ENCODE data around the gene MRPS21.

MRPS21 gene

DNA sequence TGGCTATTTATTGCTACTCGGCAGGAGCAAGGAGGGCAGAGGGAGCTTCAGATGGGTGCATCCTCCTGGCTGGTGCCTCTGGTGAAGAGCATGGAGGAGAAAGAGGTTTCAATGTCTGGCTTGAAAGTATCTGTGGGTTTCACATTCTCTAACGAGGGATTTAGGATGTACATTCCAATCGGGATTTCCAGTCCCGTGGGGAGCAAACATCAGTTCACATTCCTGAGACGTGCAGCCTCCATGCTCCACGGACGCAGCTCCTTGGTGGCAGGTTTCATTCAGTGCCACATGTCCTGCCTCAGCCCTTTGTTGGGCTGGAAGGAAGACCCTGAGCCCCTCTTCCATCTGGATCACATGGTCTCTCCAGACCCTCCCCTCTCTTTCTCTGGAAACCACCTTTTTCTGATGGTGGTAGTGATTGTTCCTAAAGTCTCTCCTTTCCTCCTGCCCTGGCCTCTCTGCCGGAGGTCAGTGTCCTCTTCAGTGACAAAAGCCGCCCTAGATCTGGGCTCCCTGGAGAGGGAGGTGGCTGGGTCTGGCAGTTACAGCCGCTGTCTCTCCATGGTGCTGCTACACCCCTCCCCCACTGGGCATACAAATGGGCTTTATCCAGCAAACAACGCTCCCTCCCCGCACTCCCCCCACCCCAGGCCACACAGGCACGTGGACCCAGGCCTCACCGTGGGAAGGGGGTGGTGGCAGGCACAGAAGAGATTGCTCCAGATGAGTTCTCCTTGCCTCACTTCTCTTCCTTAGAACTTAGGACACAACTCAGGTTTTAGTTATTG lies 36.9 kb upstream of the MRPS21 start:
- Histone ChIP-seq H3K9me2 (replicated peaks; ENCODE audit: low read depth, low read length) (no peaks in the 10 kb centered on the region), H3K9ac (ENCODE audit: low read depth, low read length, poor library complexity, severe bottlenecking) (no peak overlapping the region), H3K9me3 (ENCODE audit: insufficient read depth, low read depth, low read length) (no peaks in the 10 kb centered on the region), H2AFZ (ENCODE audit: low read length) (peak overlapping the region; percentile 98; the same call in 1 of the 2 replicates), H3K4me1 (ENCODE audit: insufficient read depth, low read length, poor library complexity, severe bottlenecking) (peaks cover 4% of the 10 kb centered on the region), H3K27me3 (ENCODE audit: insufficient read depth, low read length, poor library complexity, severe bottlenecking) (no peaks in the 10 kb centered on the region), H3K4me3 (ENCODE audit: low read length, poor library complexity, severe bottlenecking) (no peak overlapping the region), H3K79me2 (ENCODE audit: insufficient read depth, low read length) (no peaks in the 10 kb centered on the region), H3F3A (ENCODE audit: low read depth) (no peaks in the 10 kb centered on the region), H3K4me2 (ENCODE audit: low read depth, low read length, poor library complexity, severe bottlenecking) (peak overlapping the region; percentile 87), H4K20me1 (ENCODE audit: insufficient read depth, low read length, poor library complexity, severe bottlenecking) (no peaks in the 10 kb centered on the region), H3K36me3 (ENCODE audit: insufficient read depth, low read length) (no peaks in the 10 kb centered on the region)
- no peak for TF ChIP-seq EZH2phosphoT487 (IDR thresholded peaks at IDR 0.05; ENCODE audit: borderline replicate concordance)

DNA sequence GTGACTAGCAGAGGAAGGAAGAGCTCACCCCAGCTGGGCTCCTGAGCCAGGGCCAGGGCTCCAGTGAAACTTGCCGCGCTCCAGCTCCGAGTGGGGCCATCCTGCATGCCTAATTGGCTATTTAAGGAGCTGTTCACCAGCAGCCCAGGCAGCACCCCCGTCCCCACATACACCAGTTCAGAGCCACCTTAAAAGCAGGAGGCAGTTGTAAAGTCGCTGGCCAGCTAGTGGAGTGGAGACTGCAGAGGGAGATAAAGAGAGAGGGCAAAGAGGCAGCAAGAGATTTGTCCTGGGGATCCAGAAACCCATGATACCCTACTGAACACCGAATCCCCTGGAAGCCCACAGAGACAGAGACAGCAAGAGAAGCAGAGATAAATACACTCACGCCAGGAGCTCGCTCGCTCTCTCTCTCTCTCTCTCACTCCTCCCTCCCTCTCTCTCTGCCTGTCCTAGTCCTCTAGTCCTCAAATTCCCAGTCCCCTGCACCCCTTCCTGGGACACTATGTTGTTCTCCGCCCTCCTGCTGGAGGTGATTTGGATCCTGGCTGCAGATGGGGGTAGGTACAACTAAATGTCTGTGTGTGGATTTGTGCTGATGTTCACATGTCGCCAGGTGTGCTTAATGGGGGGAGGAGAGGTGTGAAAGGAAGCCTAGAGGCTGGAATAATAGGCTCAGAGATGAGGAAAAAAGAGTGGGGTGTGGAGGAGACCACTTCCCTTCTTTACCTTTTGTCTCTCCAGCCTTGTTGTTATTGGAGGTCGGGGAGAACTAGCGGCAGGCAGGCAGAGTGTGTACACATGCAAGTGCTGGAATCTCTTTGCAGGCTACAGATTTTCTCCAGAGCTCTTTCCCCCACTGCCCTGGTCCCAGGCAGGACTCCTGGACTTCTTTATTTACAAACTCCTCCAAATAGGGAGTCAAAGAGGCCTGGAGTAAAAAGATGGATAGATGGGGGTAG lies 35.8 kb upstream of the MRPS21 start, which contains the start of gene CA14:
TSS of gene CA14 (plus strand) at position 151 of the 962 bp plus-strand sequence. CDS start at position 506, 355 bp downstream.
- H3K27me3 ChIP-seq (ENCODE audit: insufficient read depth, low read length, poor library complexity, severe bottlenecking) = no peaks in the 10 kb centered on the region
- TF ChIP-seq, protein P1, sequence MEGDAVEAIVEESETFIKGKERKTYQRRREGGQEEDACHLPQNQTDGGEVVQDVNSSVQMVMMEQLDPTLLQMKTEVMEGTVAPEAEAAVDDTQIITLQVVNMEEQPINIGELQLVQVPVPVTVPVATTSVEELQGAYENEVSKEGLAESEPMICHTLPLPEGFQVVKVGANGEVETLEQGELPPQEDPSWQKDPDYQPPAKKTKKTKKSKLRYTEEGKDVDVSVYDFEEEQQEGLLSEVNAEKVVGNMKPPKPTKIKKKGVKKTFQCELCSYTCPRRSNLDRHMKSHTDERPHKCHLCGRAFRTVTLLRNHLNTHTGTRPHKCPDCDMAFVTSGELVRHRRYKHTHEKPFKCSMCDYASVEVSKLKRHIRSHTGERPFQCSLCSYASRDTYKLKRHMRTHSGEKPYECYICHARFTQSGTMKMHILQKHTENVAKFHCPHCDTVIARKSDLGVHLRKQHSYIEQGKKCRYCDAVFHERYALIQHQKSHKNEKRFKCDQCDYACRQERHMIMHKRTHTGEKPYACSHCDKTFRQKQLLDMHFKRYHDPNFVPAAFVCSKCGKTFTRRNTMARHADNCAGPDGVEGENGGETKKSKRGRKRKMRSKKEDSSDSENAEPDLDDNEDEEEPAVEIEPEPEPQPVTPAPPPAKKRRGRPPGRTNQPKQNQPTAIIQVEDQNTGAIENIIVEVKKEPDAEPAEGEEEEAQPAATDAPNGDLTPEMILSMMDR (conservative IDR thresholded peaks at IDR 0.05; ENCODE audit: low read length) = no peak
- TF ChIP-seq EZH2phosphoT487 (IDR thresholded peaks at IDR 0.05; ENCODE audit: borderline replicate concordance) = no peak
- H3K4me2 ChIP-seq (ENCODE audit: low read depth, low read length, poor library complexity, severe bottlenecking) = no peak within 1 kb of the TSS
- no peaks in the 10 kb centered on the region for H3F3A ChIP-seq (ENCODE audit: low read depth)
- H3K4me3 ChIP-seq (ENCODE audit: low read length, poor library complexity, severe bottlenecking) = no peak within 1 kb of the TSS
- no peaks in the 10 kb centered on the region for H3K79me2 ChIP-seq (ENCODE audit: insufficient read depth, low read length)
- no peaks in the 10 kb centered on the region for H3K36me3 ChIP-seq (ENCODE audit: insufficient read depth, low read length)
- H3K9ac ChIP-seq (ENCODE audit: low read depth, low read length, poor library complexity, severe bottlenecking) = no peak within 1 kb of the TSS
- H3K9me3 ChIP-seq (ENCODE audit: insufficient read depth, low read depth, low read length) = no peaks in the 10 kb centered on the region
- peaks cover 4% of the 10 kb centered on the region for H3K4me1 ChIP-seq (ENCODE audit: insufficient read depth, low read length, poor library complexity, severe bottlenecking)
- H2AFZ ChIP-seq (ENCODE audit: low read length) = no peak within 1 kb of the TSS
- H3K9me2 ChIP-seq (replicated peaks; ENCODE audit: low read depth, low read length) = no peaks in the 10 kb centered on the region
- no peaks in the 10 kb centered on the region for H4K20me1 ChIP-seq (ENCODE audit: insufficient read depth, low read length, poor library complexity, severe bottlenecking)

DNA sequence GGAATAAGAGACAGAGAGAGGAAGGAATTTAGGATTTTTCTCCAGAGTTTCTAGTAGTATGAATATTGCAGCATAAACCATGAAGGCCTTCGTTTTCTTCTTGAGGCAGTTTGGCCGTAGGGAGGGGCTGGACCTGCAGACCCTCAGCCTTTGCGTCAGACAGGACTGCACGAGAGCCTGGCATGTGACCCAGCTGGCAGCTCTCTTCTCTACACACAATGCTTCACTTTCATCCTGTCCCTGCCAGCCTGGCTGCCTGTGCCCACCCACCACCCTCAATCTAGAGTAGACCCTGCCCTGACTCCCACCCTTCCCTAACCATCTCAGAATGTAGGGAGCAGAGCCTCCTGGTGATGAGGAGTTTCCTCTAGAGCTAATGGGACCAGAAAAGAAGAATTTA lies 34.4 kb upstream of the MRPS21 start:
- no peaks in the 10 kb centered on the region for H3K27me3 ChIP-seq (ENCODE audit: insufficient read depth, low read length, poor library complexity, severe bottlenecking)
- peaks cover 4% of the 10 kb centered on the region for H3K4me1 ChIP-seq (ENCODE audit: insufficient read depth, low read length, poor library complexity, severe bottlenecking)
- H3K9me3 ChIP-seq (ENCODE audit: insufficient read depth, low read depth, low read length) = no peaks in the 10 kb centered on the region
- H3K4me3 ChIP-seq (ENCODE audit: low read length, poor library complexity, severe bottlenecking) = no peak overlapping the region
- H3K4me2 ChIP-seq (ENCODE audit: low read depth, low read length, poor library complexity, severe bottlenecking) = no peak overlapping the region
- H3K9me2 ChIP-seq (replicated peaks; ENCODE audit: low read depth, low read length) = no peaks in the 10 kb centered on the region
- no peaks in the 10 kb centered on the region for H3K36me3 ChIP-seq (ENCODE audit: insufficient read depth, low read length)
- H3F3A ChIP-seq (ENCODE audit: low read depth) = no peaks in the 10 kb centered on the region
- H3K79me2 ChIP-seq (ENCODE audit: insufficient read depth, low read length) = no peaks in the 10 kb centered on the region
- no peak overlapping the region for H2AFZ ChIP-seq (ENCODE audit: low read length)
- no peaks in the 10 kb centered on the region for H4K20me1 ChIP-seq (ENCODE audit: insufficient read depth, low read length, poor library complexity, severe bottlenecking)
- TF ChIP-seq EZH2phosphoT487 (IDR thresholded peaks at IDR 0.05; ENCODE audit: borderline replicate concordance) = no peak
- TF ChIP-seq, protein P1 (conservative IDR thresholded peaks at IDR 0.05; ENCODE audit: low read length) = no peak
- no peak overlapping the region for H3K9ac ChIP-seq (ENCODE audit: low read depth, low read length, poor library complexity, severe bottlenecking)

All from Loucy (cell line).